HEK293 (cell line): Measurements from ENCODE around the gene TES.

Experiments used
- CTCF ChIA-PET: fragments of 350-600 bp; formaldehyde crosslinking; extraction: SDS; loops from one replicate; lab custom pipeline; 2021; ENCODE audit warnings: antibody characterized with exemption; lab: Yijun Ruan, JAX
- POLR2A ChIA-PET: fragments of 300-600 bp; formaldehyde crosslinking; extraction: SDS; loops from one replicate; lab custom pipeline; 2020; ENCODE audit warnings: antibody characterized with exemption, inconsistent platforms; lab: Yijun Ruan, JAX
- H3K27ac ChIP-seq: fragments of 200-500 bp; sonication (Bioruptor generic); 2 replicates; pipeline ENCODE4 v1.5.1; 2014; ENCODE audit warnings: low read depth, low read length, control low read depth, inconsistent platforms; ENCODE audit errors: extremely low read depth
- H3K36me3 ChIP-seq, 2 experiments: fragments of 200-500 bp in 1 of 2; sonication (Bioruptor generic) in 1 of 2; 1 replicate in 1 of 2; 2 replicates in 1 of 2; pipeline ENCODE4 v1.5.1; 2014 to 2017; ENCODE audit warnings: inconsistent platforms in 2 of 2, low read length in 2 of 2; ENCODE audit not compliant: control insufficient read depth in 2 of 2, insufficient read depth in 1 of 2
- H3K4me1 ChIP-seq: fragments of 200-500 bp; sonication (Bioruptor generic); 2 replicates; pipeline ENCODE4 v1.5.1; 2014; ENCODE audit warnings: mild to moderate bottlenecking, low read length, inconsistent platforms; ENCODE audit not compliant: control insufficient read depth, insufficient read depth
- H3K4me3 ChIP-seq: 2 replicates; pipeline ENCODE4 v1.5.1; 2011; ENCODE audit warnings: low read depth, mild to moderate bottlenecking, control low read depth, low read length, moderate library complexity
- H3K9me3 ChIP-seq: fragments of 200-500 bp; sonication (Bioruptor generic); 2 replicates; pipeline ENCODE4 v1.5.1; 2014; ENCODE audit warnings: low read depth, low read length, inconsistent platforms; ENCODE audit not compliant: control insufficient read depth, insufficient read depth
- ATF2 ChIP-seq: fragments of 450-650 bp; formaldehyde crosslinking; IDR thresholded peaks from 2 replicates; pipeline ENCODE4 v1.5.1; 2016; ENCODE audit warnings: missing biosample characterization, missing genetic modification characterization, low read depth
- KLF17 ChIP-seq: fragments of 450-650 bp; formaldehyde crosslinking; IDR thresholded peaks from 2 replicates; pipeline ENCODE4 v1.5.1; 2016; ENCODE audit warnings: missing biosample characterization, missing genetic modification characterization
- ZNF138 ChIP-seq: fragments of 450-650 bp; formaldehyde crosslinking; IDR thresholded peaks from 2 replicates; pipeline ENCODE4 v1.5.1; 2016; ENCODE audit warnings: missing biosample characterization, missing genetic modification characterization, borderline replicate concordance
- ZNF174 ChIP-seq: fragments of 450-650 bp; formaldehyde crosslinking; IDR thresholded peaks from 2 replicates; pipeline ENCODE4 v1.5.0; 2017; ENCODE audit warnings: missing biosample characterization, mild to moderate bottlenecking, missing genetic modification characterization
- ZNF202 ChIP-seq: fragments of 450-650 bp; formaldehyde crosslinking; IDR thresholded peaks from 2 replicates; pipeline ENCODE4 v1.5.1; 2016; ENCODE audit warnings: missing biosample characterization, missing genetic modification characterization, borderline replicate concordance
- ZNF292 ChIP-seq: fragments of 450-650 bp; formaldehyde crosslinking; IDR thresholded peaks from 2 replicates; pipeline ENCODE4 v1.5.1; 2016; ENCODE audit warnings: low read depth, missing biosample characterization, missing genetic modification characterization, borderline replicate concordance
- ZNF311 ChIP-seq: fragments of 450-650 bp; formaldehyde crosslinking; IDR thresholded peaks from 2 replicates; pipeline ENCODE4 v1.5.1; 2017; ENCODE audit warnings: missing biosample characterization, missing genetic modification characterization, borderline replicate concordance
- ZNF335 ChIP-seq: fragments of 450-650 bp; formaldehyde crosslinking; conservative IDR thresholded peaks from 2 replicates; pipeline ENCODE4 v1.5.1; 2016; ENCODE audit warnings: missing biosample characterization, missing genetic modification characterization
- ZNF341 ChIP-seq: fragments of 450-650 bp; formaldehyde crosslinking; IDR thresholded peaks from 2 replicates; pipeline ENCODE4; 2016; ENCODE audit warnings: low read depth, missing biosample characterization, missing genetic modification characterization
- ZNF501 ChIP-seq: fragments of 450-650 bp; formaldehyde crosslinking; IDR thresholded peaks from 2 replicates; pipeline ENCODE4 v1.5.1; 2016; ENCODE audit warnings: missing biosample characterization, missing genetic modification characterization
- ZNF585B ChIP-seq: fragments of 450-650 bp; formaldehyde crosslinking; IDR thresholded peaks from 2 replicates; pipeline ENCODE4 v1.5.1; 2016; ENCODE audit warnings: missing biosample characterization, missing genetic modification characterization
- ZNF639 ChIP-seq: fragments of 450-650 bp; formaldehyde crosslinking; IDR thresholded peaks from 2 replicates; pipeline ENCODE4 v1.5.1; 2016; ENCODE audit warnings: missing biosample characterization, missing genetic modification characterization
- ZNF692 ChIP-seq: fragments of 450-650 bp; formaldehyde crosslinking; IDR thresholded peaks from 2 replicates; pipeline ENCODE4 v1.5.1; 2016; ENCODE audit warnings: missing biosample characterization, missing genetic modification characterization
- ZNF707 ChIP-seq: fragments of 450-650 bp; formaldehyde crosslinking; IDR thresholded peaks from 2 replicates; pipeline ENCODE4 v1.5.1; 2016; ENCODE audit warnings: missing biosample characterization, missing genetic modification characterization
- TF ChIP-seq, protein P1 (sequence below): fragments of 450-650 bp; formaldehyde crosslinking; IDR thresholded peaks from 2 replicates; pipeline ENCODE4 v1.5.1; 2016; ENCODE audit warnings: missing biosample characterization, missing genetic modification characterization
- TF ChIP-seq, protein P2 (sequence below): fragments of 450-650 bp; formaldehyde crosslinking; IDR thresholded peaks from 2 replicates; pipeline ENCODE4 v1.5.1; 2016; ENCODE audit warnings: missing biosample characterization, missing genetic modification characterization

The TES gene

DNA sequence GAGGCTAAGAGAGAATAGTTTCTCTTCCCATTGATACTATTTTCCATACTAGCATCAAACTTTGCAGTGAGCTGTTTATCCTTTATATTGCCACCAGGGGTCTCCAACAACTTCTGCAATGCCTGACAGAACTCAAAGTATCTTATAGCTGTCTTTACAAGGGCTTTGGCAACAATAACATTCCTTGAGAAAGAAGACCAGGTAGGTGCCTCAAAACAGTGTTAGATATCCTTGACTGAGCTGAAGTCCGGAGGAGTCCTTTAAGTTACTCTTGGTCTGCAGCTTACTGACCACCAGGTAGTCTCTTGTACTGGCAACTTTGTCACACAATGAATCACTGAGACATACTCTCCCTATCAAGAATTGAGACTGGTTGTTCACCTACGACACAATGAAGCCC is 30.0 kb upstream of the TES start (continued):
- TF ChIP-seq ZNF138 (tag by site-specific recombination) (no peak), ZNF585B (tag by site-specific recombination) (no peak), ZNF174 (tag by site-specific recombination) (no peak), ZNF311 (no peak), ZNF707 (tag by site-specific recombination) (no peak), ZNF501 (tag by site-specific recombination) (no peak), ATF2 (tag by site-specific recombination) (no peak), ZNF335 (tag by site-specific recombination) (peak; percentile 71), KLF17 (tag by site-specific recombination) (no peak), ZNF341 (no peak), ZNF639 (tag by site-specific recombination) (no peak), ZNF292 (tag by site-specific recombination) (no peak)
- TF ChIP-seq, protein P1, sequence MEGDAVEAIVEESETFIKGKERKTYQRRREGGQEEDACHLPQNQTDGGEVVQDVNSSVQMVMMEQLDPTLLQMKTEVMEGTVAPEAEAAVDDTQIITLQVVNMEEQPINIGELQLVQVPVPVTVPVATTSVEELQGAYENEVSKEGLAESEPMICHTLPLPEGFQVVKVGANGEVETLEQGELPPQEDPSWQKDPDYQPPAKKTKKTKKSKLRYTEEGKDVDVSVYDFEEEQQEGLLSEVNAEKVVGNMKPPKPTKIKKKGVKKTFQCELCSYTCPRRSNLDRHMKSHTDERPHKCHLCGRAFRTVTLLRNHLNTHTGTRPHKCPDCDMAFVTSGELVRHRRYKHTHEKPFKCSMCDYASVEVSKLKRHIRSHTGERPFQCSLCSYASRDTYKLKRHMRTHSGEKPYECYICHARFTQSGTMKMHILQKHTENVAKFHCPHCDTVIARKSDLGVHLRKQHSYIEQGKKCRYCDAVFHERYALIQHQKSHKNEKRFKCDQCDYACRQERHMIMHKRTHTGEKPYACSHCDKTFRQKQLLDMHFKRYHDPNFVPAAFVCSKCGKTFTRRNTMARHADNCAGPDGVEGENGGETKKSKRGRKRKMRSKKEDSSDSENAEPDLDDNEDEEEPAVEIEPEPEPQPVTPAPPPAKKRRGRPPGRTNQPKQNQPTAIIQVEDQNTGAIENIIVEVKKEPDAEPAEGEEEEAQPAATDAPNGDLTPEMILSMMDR (tag by site-specific recombination): peak; percentile 38; the same call in 1 of the 2 replicates
- TF ChIP-seq, protein P2, sequence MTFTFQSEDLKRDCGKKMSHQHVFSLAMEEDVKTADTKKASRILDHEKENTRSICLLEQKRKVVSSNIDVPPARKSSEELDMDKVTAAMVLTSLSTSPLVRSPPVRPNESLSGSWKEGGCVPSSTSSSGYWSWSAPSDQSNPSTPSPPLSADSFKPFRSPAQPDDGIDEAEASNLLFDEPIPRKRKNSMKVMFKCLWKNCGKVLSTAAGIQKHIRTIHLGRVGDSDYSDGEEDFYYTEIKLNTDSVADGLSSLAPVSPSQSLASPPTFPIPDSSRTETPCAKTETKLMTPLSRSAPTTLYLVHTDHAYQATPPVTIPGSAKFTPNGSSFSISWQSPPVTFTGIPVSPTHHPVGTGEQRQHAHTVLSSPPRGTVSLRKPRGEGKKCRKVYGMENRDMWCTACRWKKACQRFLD (tag by site-specific recombination): no peak
- TF ChIP-seq, all 188 proteins: peak for 7

DNA sequence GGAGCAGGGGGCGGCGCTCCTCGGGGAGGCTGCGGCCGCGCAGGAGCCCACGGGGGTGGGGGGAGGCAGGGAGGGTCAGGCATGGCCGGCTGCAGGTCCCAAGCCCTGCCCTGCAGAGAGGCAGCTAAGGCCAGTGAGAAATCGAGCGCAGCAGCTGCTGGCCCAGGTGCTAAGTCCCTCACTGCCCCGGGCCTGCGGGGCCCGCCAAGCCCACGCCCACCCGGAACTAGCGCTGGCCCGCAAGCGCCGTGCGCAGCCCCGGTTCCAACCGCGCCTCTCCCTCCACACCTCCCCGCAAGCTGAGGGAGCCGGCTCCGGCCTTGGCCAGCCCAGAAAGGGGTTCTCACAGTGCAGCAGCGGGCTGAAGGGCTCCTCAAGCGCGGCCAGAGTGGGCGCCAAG is 28.3 kb upstream of the TES start:
- TF ChIP-seq ZNF202 (tag by site-specific recombination) (0 out of 2 replicates have a peak, but pooled peaks have one; percentile 25), ZNF692 (tag by site-specific recombination) (no peak)
- Histone ChIP-seq H3K4me3 (no peak overlapping the region), H3K4me1 (no peaks in the 10 kb centered on the region), H3K36me3 (no peaks in the 10 kb centered on the region), H3K27ac (no peak overlapping the region), H3K9me3 (no peaks in the 10 kb centered on the region)
- ChIA-PET CTCF (interaction anchor here (0.7 to 6.8 kb wide), 5 partner anchors 40 to 372 kb away, joined by 3 to 131 read pairs (median 3); no protein-coding TSS in a partner anchor), POLR2A (no interaction called here)
